OCI-LY7 (cell line): ENCODE results near the gene TBC1D8.

Experiments
- EZH2phosphoT487 ChIP-seq: fragments of 200-600 bp; sonication (generic); IDR thresholded peaks from 2 replicates; pipeline ENCODE4 v1.6.1; 2018; ENCODE audit warnings: low read depth, borderline replicate concordance, mild to moderate bottlenecking, mixed run types, antibody characterized with exemption, low read length, moderate library complexity, mixed read lengths
- TF ChIP-seq, protein P1 (sequence below): fragments of 200-600 bp; sonication (generic); conservative IDR thresholded peaks from 2 replicates; pipeline ENCODE4 v1.5.1; 2014; ENCODE audit warnings: mild to moderate bottlenecking, antibody characterized with exemption, low read length, moderate library complexity, mixed read lengths

DNA sequence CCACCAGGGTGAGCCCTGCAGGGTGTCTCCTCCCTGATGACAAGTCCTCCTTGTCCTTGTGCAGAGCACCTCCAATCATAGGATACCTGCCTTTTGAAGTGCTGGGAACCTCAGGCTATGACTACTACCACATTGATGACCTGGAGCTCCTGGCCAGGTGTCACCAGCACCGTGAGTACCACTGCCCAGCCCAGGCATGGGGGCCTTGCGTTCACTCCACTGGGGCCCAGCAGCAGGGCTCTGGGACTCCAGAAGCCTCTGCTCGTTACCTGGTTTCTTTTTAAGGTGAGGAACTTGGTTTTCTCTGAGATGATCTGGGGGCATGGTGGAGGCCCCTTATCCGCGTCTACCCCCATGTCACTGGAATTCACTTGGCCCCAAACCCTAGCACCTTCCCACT lies 185.6 kb downstream of the TBC1D8 start:
- TF ChIP-seq, protein P1, sequence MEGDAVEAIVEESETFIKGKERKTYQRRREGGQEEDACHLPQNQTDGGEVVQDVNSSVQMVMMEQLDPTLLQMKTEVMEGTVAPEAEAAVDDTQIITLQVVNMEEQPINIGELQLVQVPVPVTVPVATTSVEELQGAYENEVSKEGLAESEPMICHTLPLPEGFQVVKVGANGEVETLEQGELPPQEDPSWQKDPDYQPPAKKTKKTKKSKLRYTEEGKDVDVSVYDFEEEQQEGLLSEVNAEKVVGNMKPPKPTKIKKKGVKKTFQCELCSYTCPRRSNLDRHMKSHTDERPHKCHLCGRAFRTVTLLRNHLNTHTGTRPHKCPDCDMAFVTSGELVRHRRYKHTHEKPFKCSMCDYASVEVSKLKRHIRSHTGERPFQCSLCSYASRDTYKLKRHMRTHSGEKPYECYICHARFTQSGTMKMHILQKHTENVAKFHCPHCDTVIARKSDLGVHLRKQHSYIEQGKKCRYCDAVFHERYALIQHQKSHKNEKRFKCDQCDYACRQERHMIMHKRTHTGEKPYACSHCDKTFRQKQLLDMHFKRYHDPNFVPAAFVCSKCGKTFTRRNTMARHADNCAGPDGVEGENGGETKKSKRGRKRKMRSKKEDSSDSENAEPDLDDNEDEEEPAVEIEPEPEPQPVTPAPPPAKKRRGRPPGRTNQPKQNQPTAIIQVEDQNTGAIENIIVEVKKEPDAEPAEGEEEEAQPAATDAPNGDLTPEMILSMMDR: no peak
- TF ChIP-seq EZH2phosphoT487: no peak
